ENCODE results near the gene GPC6. TPM values are rescaled to one million over a fixed set of nuclear protein-coding genes. Genes with fewer than 3 reads are reported as not detected.

GPC6 gene
- total and polyA plus RNA-seq, 9 of the 15 experiments (the other 6 are each of a cell fraction or from before 2014, with no cell fraction given), result under 0.01 to 0.20 (median 0.01) TPM; not detected in 4

DNA sequence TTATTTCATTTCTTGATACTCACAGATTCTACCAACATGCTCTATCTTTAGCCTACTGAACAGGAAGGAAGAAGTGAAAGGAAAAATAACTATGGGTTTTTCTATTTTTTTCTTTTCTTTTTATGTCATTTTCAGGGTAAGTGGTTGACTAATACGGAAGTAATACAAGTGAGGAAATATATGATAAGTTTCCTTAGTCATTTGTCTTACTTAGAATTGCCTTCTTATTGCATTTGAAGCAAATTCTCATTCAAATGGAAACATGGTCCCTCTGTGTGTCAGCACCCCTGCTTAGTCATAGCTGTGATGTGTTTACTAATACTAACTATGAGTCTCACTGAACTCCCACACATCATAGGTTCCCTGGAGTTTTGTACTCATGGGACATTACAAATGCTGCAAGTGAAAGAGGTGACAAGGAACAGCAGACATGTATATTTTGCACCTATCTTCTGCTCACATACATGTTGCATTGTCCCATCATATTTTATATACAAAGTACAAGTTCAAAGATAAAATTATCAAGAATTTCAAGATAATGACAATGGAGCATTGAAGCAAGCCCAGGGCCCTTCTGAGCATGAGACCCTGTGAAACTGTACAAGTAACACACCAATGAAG, 1192.8 kb downstream of the GPC6 start:
- POLR2A ChIA-PET, result no interaction called here
- ATAC-seq, result no peak
- H3K9ac ChIP-seq (ENCODE audit: insufficient read depth in 1 of 2, low read depth in 2 of 2, low read length in 2 of 2), result no peak overlapping the region
- no peaks in the 10 kb centered on the region for H3K9me3 ChIP-seq (replicated peaks; ENCODE audit: control insufficient read depth, insufficient read depth, low read depth, low read length)
- FAIRE-seq, result no peak
- in situ Hi-C loops (cut with MboI) (no loop called here), intact Hi-C loops (cut with micrococcal nuclease) (no loop called here)
- H3K4me1 ChIP-seq (replicated peaks in 1 of 2; ENCODE audit: control insufficient read depth in 2 of 2, insufficient read depth in 2 of 2, low read length in 2 of 2), result no peaks in the 10 kb centered on the region
- no peaks in the 10 kb centered on the region for H3K36me3 ChIP-seq (ENCODE audit: control insufficient read depth, insufficient read depth, low read length)
- no peaks in the 10 kb centered on the region for H3K27me3 ChIP-seq (ENCODE audit: control insufficient read depth in 2 of 2, insufficient read depth in 2 of 2, low read length in 2 of 2)
- CTCF ChIA-PET (ENCODE audit: low intra/inter-chr PET ratio), result no interaction called here
- H3K4me2 ChIP-seq (ENCODE audit: insufficient read depth, low read length), result no peak overlapping the region
- no peak overlapping the region for H2AFZ ChIP-seq (ENCODE audit: low read depth, low read length)
- DNase-seq (ENCODE audit: extremely low read depth in 1 of 4, low spot score in 3 of 4), result peak in 1 of 4 experiments; percentile 12
- no peaks in the 10 kb centered on the region for H3K9me1 ChIP-seq (ENCODE audit: control insufficient read depth, insufficient read depth, low read length)
- 0% methylated on average over 1 of the region's 1 CpG for WGBS (ENCODE audit: insufficient coverage, low coverage, missing lambda C conversion rate)
- no TSS peak for BruUV-seq (replicated peaks)
- H4K20me1 ChIP-seq (replicated peaks; ENCODE audit: control insufficient read depth, insufficient read depth, low read length), result no peaks in the 10 kb centered on the region
- H3K4me3 ChIP-seq, result no peak overlapping the region
- H3K79me2 ChIP-seq (ENCODE audit: control insufficient read depth, insufficient read depth, low read length), result no peaks in the 10 kb centered on the region
- no peak overlapping the region for H3K27ac ChIP-seq (ENCODE audit: extremely low read depth, low read depth, low read length)
- TF ChIP-seq, protein P1, sequence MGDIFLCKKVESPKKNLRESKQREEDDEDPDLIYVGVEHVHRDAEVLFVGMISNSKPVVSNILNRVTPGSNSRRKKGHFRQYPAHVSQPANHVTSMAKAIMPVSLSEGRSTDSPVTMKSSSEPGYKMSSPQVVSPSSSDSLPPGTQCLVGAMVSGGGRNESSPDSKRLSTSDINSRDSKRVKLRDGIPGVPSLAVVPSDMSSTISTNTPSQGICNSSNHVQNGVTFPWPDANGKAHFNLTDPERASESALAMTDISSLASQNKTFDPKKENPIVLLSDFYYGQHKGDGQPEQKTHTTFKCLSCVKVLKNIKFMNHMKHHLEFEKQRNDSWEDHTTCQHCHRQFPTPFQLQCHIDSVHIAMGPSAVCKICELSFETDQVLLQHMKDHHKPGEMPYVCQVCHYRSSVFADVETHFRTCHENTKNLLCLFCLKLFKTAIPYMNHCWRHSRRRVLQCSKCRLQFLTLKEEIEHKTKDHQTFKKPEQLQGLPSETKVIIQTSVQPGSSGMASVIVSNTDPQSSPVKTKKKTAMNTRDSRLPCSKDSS (IDR thresholded peaks at IDR 0.05; ENCODE audit: low read depth, partially characterized antibody), result no peak
- TF ChIP-seq, protein P2, sequence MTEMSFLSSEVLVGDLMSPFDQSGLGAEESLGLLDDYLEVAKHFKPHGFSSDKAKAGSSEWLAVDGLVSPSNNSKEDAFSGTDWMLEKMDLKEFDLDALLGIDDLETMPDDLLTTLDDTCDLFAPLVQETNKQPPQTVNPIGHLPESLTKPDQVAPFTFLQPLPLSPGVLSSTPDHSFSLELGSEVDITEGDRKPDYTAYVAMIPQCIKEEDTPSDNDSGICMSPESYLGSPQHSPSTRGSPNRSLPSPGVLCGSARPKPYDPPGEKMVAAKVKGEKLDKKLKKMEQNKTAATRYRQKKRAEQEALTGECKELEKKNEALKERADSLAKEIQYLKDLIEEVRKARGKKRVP (CRISPR knock-in tag; IDR thresholded peaks at IDR 0.05), result peak; percentile 59; the same call in 1 of the 2 replicates
- TF ChIP-seq KLF13 (tag; IDR thresholded peaks at IDR 0.05; ENCODE audit: borderline replicate concordance, low read depth), result no peak
- TF ChIP-seq, protein P3, sequence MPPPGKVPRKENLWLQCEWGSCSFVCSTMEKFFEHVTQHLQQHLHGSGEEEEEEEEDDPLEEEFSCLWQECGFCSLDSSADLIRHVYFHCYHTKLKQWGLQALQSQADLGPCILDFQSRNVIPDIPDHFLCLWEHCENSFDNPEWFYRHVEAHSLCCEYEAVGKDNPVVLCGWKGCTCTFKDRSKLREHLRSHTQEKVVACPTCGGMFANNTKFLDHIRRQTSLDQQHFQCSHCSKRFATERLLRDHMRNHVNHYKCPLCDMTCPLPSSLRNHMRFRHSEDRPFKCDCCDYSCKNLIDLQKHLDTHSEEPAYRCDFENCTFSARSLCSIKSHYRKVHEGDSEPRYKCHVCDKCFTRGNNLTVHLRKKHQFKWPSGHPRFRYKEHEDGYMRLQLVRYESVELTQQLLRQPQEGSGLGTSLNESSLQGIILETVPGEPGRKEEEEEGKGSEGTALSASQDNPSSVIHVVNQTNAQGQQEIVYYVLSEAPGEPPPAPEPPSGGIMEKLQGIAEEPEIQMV (tag; conservative IDR thresholded peaks at IDR 0.05; ENCODE audit: low read depth), result no peak
- TF ChIP-seq, protein P4, sequence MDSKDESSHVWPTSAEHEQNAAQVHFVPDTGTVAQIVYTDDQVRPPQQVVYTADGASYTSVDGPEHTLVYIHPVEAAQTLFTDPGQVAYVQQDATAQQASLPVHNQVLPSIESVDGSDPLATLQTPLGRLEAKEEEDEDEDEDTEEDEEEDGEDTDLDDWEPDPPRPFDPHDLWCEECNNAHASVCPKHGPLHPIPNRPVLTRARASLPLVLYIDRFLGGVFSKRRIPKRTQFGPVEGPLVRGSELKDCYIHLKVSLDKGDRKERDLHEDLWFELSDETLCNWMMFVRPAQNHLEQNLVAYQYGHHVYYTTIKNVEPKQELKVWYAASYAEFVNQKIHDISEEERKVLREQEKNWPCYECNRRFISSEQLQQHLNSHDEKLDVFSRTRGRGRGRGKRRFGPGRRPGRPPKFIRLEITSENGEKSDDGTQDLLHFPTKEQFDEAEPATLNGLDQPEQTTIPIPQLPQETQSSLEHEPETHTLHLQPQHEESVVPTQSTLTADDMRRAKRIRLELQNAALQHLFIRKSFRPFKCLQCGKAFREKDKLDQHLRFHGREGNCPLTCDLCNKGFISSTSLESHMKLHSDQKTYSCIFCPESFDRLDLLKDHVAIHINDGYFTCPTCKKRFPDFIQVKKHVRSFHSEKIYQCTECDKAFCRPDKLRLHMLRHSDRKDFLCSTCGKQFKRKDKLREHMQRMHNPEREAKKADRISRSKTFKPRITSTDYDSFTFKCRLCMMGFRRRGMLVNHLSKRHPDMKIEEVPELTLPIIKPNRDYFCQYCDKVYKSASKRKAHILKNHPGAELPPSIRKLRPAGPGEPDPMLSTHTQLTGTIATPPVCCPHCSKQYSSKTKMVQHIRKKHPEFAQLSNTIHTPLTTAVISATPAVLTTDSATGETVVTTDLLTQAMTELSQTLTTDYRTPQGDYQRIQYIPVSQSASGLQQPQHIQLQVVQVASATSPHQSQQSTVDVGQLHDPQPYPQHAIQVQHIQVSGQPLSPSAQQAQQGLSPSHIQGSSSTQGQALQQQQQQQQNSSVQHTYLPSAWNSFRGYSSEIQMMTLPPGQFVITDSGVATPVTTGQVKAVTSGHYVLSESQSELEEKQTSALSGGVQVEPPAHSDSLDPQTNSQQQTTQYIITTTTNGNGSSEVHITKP (IDR thresholded peaks at IDR 0.05; ENCODE audit: partially characterized antibody), result peak; percentile 56
- no peak for TF ChIP-seq ZNF217 (CRISPR knock-in tag; IDR thresholded peaks at IDR 0.05)
- TF ChIP-seq CXXC5 (CRISPR knock-in tag; IDR thresholded peaks at IDR 0.05), result no peak
- TF ChIP-seq, protein P5, sequence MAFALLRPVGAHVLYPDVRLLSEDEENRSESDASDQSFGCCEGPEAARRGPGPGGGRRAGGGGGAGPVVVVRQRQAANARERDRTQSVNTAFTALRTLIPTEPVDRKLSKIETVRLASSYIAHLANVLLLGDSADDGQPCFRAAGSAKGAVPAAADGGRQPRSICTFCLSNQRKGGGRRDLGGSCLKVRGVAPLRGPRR (CRISPR knock-in tag; IDR thresholded peaks at IDR 0.05), result no peak
- TF ChIP-seq ZNF79 (CRISPR knock-in tag; IDR thresholded peaks at IDR 0.05; ENCODE audit: low read depth), result no peak
- TF ChIP-seq, protein P6, sequence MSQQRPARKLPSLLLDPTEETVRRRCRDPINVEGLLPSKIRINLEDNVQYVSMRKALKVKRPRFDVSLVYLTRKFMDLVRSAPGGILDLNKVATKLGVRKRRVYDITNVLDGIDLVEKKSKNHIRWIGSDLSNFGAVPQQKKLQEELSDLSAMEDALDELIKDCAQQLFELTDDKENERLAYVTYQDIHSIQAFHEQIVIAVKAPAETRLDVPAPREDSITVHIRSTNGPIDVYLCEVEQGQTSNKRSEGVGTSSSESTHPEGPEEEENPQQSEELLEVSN (IDR thresholded peaks at IDR 0.05; ENCODE audit: borderline replicate concordance in 1 of 2, extremely low read depth in 1 of 2, insufficient read depth in 1 of 2, insufficient read length in 1 of 2, low read depth in 1 of 2, low read length in 1 of 2, poor library complexity in 1 of 2, severe bottlenecking in 1 of 2), result no peak
